Glutamatergic neuron (in vitro differentiated cells): ENCODE data around the gene HYAL1. TPM values are rescaled to one million over a fixed set of nuclear protein-coding genes. Genes with fewer than 3 reads are reported as not detected.
A peak's percentile ranks its signal among the peaks of the same experiment; 100 is the strongest.

ENCODE experiments used
- DNase-seq: peaks from one replicate; pipeline ENCODE4 v3.0.0; 2022
- H3K27ac Mint-ChIP-seq: one replicate; pipeline ENCODE4 v1.8.0; 2020; ENCODE audit warnings: mild to moderate bottlenecking, mixed read lengths, inconsistent platforms; ENCODE audit not compliant: unreplicated experiment
- H3K27me3 Mint-ChIP-seq: one replicate; pipeline ENCODE4 v1.8.0; 2020; ENCODE audit warnings: mild to moderate bottlenecking, moderate library complexity, mixed read lengths, inconsistent platforms; ENCODE audit not compliant: unreplicated experiment
- H3K36me3 Mint-ChIP-seq: one replicate; pipeline ENCODE4 v1.8.0; 2020; ENCODE audit warnings: mild to moderate bottlenecking, mixed read lengths, inconsistent platforms; ENCODE audit not compliant: unreplicated experiment
- H3K4me1 Mint-ChIP-seq: one replicate; pipeline ENCODE4 v1.8.0; 2020; ENCODE audit warnings: mild to moderate bottlenecking, low read depth, mixed read lengths, inconsistent platforms; ENCODE audit not compliant: unreplicated experiment
- H3K4me3 Mint-ChIP-seq: one replicate; pipeline ENCODE4 v1.8.0; 2020; ENCODE audit warnings: mild to moderate bottlenecking, mixed read lengths, inconsistent platforms; ENCODE audit not compliant: unreplicated experiment
- H3K9me3 Mint-ChIP-seq: one replicate; pipeline ENCODE4 v1.8.0; 2020; ENCODE audit warnings: mild to moderate bottlenecking, moderate library complexity, mixed read lengths, inconsistent platforms; ENCODE audit not compliant: unreplicated experiment
- CTCF ChIP-seq: fragments of 200-600 bp; sonication (generic); IDR thresholded peaks from one replicate; pipeline ENCODE4 v1.5.0; 2021; ENCODE audit not compliant: partially characterized antibody, unreplicated experiment
- total RNA-seq: library from RNA; stranded (reverse); fragmentation: NEBNext Ultra II Directional; extraction: Animal tissue kit (Norgen Biotek cat#: 25700); gene quantifications from one replicate; pipeline ENCODE4 v1.2.1, GENCODE V29; 2021; ENCODE audit not compliant: unreplicated experiment

The HYAL1 gene
- total RNA-seq, 1 donor from 2014 or later = 0.96 TPM

- no peaks in the 10 kb centered on the region for H3K36me3 Mint-ChIP-seq
- H3K9me3 Mint-ChIP-seq = peaks cover 3% of the 10 kb centered on the region
- no peak for TF ChIP-seq CTCF
- H3K27ac Mint-ChIP-seq = peak within 1 kb of the TSS; percentile 91
- DNase-seq = peak; percentile 98
- peaks cover 16% of the 10 kb centered on the region for H3K27me3 Mint-ChIP-seq
- H3K4me1 Mint-ChIP-seq = peaks cover 8% of the 10 kb centered on the region
- peak within 1 kb of the TSS; percentile 93 for H3K4me3 Mint-ChIP-seq
These were observed 4.3 kb downstream of the HYAL1 start, which contains the start of the genes HYAL3 and NAA80 for GRCh38 chr3:50298836-50299637. HYAL3 (minus strand) TSS chr3:50299405; CDS start chr3:50295602, 3,803 bp downstream. NAA80 (minus strand) TSS chr3:50299405; CDS start chr3:50297463, 1,942 bp downstream.

- peaks cover 8% of the 10 kb centered on the region for H3K4me1 Mint-ChIP-seq
- no peak overlapping the region for H3K27ac Mint-ChIP-seq
- no peak for TF ChIP-seq CTCF
- peaks cover 3% of the 10 kb centered on the region for H3K9me3 Mint-ChIP-seq
- H3K36me3 Mint-ChIP-seq = no peaks in the 10 kb centered on the region
- DNase-seq = no peak
- peaks cover 16% of the 10 kb centered on the region for H3K27me3 Mint-ChIP-seq
- peak overlapping the region; percentile 93 for H3K4me3 Mint-ChIP-seq
These were observed 5.3 kb downstream of the HYAL1 start for GRCh38 chr3:50297896-50298725.

- no peak for TF ChIP-seq CTCF
- H3K4me1 Mint-ChIP-seq = peaks cover 12% of the 10 kb centered on the region
- H3K9me3 Mint-ChIP-seq = peaks cover 6% of the 10 kb centered on the region
- H3K27ac Mint-ChIP-seq = no peak overlapping the region
- H3K27me3 Mint-ChIP-seq = peaks cover 18% of the 10 kb centered on the region
- H3K4me3 Mint-ChIP-seq = no peak overlapping the region
- no peak for DNase-seq
- H3K36me3 Mint-ChIP-seq = no peaks in the 10 kb centered on the region
These were observed 6.0 kb downstream of the HYAL1 start for GRCh38 chr3:50297384-50297775.

GRCh38 chr3:50296721-50297383, 6.5 kb downstream of the HYAL1 start:
- H3K27ac Mint-ChIP-seq = no peak overlapping the region
- H3K27me3 Mint-ChIP-seq = peaks cover 15% of the 10 kb centered on the region
- no peaks in the 10 kb centered on the region for H3K36me3 Mint-ChIP-seq
- peaks cover 6% of the 10 kb centered on the region for H3K9me3 Mint-ChIP-seq
- peaks cover 12% of the 10 kb centered on the region for H3K4me1 Mint-ChIP-seq
- no peak for DNase-seq
- no peak overlapping the region for H3K4me3 Mint-ChIP-seq
- TF ChIP-seq CTCF = no peak
